CD14-positive monocyte (primary cell): ENCODE results near the gene DHX32. TPM values are rescaled to one million over a fixed set of nuclear protein-coding genes. Genes with fewer than 3 reads are reported as not detected.

Experiments used
- DNase-seq, 3 donors: peaks; one replicate each; pipeline ENCODE4 v3.0.0-alpha.2; 2011 to 2022
- H2AFZ ChIP-seq: 2 replicates; pipeline ENCODE4 v1.6.0; 2012; ENCODE audit warnings: mild to moderate bottlenecking, low read depth, low read length, inconsistent platforms; ENCODE audit not compliant: insufficient read depth, poor library complexity, severe bottlenecking
- H3K27ac ChIP-seq, 2 donors: 1 replicate in 1 of 2; 2 replicates in 1 of 2; pipeline ENCODE4 v1.5.1; 2012 to 2013; ENCODE audit warnings: low read length in 2 of 2, control low read depth in 1 of 2, inconsistent platforms in 1 of 2, low read depth in 1 of 2, mild to moderate bottlenecking in 1 of 2
- H3K27me3 ChIP-seq, 2 donors: one replicate each; pipeline versions ENCODE4 v1.6.0 to v1.6.1; 2011 to 2013; ENCODE audit warnings: low read length in 2 of 2; ENCODE audit not compliant: control insufficient read depth in 2 of 2, insufficient read depth in 2 of 2
- H3K36me3 ChIP-seq, 2 donors: replicated peaks in 1 of 2; 1 replicate in 1 of 2; 2 replicates in 1 of 2; pipeline versions ENCODE4 v1.5.1 to v1.6.1; 2012 to 2013; ENCODE audit warnings: low read length in 2 of 2, control low read depth in 1 of 2, inconsistent platforms in 1 of 2, mild to moderate bottlenecking in 1 of 2; ENCODE audit not compliant: insufficient read depth in 2 of 2, control insufficient read depth in 1 of 2
- H3K4me1 ChIP-seq, 2 donors: 1 replicate in 1 of 2; 2 replicates in 1 of 2; pipeline versions ENCODE4 v1.5.1 to v1.6.1; 2012 to 2013; ENCODE audit warnings: low read length in 2 of 2, control low read depth in 1 of 2, inconsistent platforms in 1 of 2, mild to moderate bottlenecking in 1 of 2, moderate library complexity in 1 of 2; ENCODE audit not compliant: insufficient read depth in 2 of 2, control insufficient read depth in 1 of 2
- H3K4me2 ChIP-seq: replicated peaks from 2 replicates; pipeline ENCODE3; 2012; ENCODE audit warnings: low read length, moderate library complexity, mild to moderate bottlenecking; ENCODE audit not compliant: poor library complexity, severe bottlenecking; ENCODE audit errors: extremely low read depth
- H3K4me3 ChIP-seq, 3 experiments: fragments of 200-600 bp in 1 of 3; sonication (generic) in 1 of 3; replicated peaks in 1 of 3; 1 replicate in 2 of 3; 2 replicates in 1 of 3; pipeline ENCODE4 v1.5.1; 2011 to 2013; ENCODE audit warnings: low read length in 3 of 3, mild to moderate bottlenecking in 3 of 3, control low read depth in 2 of 3, low read depth in 2 of 3, inconsistent platforms in 1 of 3, moderate library complexity in 1 of 3
- H3K79me2 ChIP-seq: 2 replicates; pipeline ENCODE4 v1.6.0; 2012; ENCODE audit warnings: mild to moderate bottlenecking, control low read depth, inconsistent platforms, low read length, moderate library complexity; ENCODE audit not compliant: insufficient read depth
- H3K9ac ChIP-seq: 2 replicates; pipeline ENCODE4 v1.6.0; 2017; ENCODE audit warnings: low read length, mild to moderate bottlenecking; ENCODE audit not compliant: insufficient read depth, poor library complexity, severe bottlenecking
- H3K9me3 ChIP-seq, 2 donors: replicated peaks in 1 of 2; 1 replicate in 1 of 2; 2 replicates in 1 of 2; pipeline versions ENCODE4 v1.5.1 to v1.6.1; 2012 to 2013; ENCODE audit warnings: low read length in 2 of 2, control low read depth in 1 of 2; ENCODE audit not compliant: control insufficient read depth in 1 of 2, insufficient read depth in 1 of 2
- H4K20me1 ChIP-seq: 2 replicates; pipeline ENCODE4 v1.6.0; 2012; ENCODE audit warnings: mild to moderate bottlenecking, low read length, control low read depth, moderate library complexity; ENCODE audit not compliant: insufficient read depth
- H3K27ac Mint-ChIP-seq, 7 donors: one replicate each; pipeline ENCODE4 v1.8.0; 2020; ENCODE audit warnings: mild to moderate bottlenecking in 7 of 7, mixed read lengths in 7 of 7, moderate library complexity in 6 of 7, inconsistent platforms in 2 of 7
- H3K27me3 Mint-ChIP-seq, 3 donors: one replicate each; pipeline ENCODE4 v1.8.0; 2021 to 2022; ENCODE audit warnings: low read depth in 3 of 3, mild to moderate bottlenecking in 3 of 3, mixed read lengths in 3 of 3, moderate library complexity in 3 of 3, inconsistent platforms in 1 of 3
- H3K36me3 Mint-ChIP-seq, 2 donors: one replicate each; pipeline ENCODE4 v1.8.0; 2020; ENCODE audit warnings: mixed read lengths in 2 of 2, inconsistent platforms in 1 of 2, mild to moderate bottlenecking in 1 of 2
- H3K4me1 Mint-ChIP-seq: one replicate; pipeline ENCODE4 v1.8.0; 2020; ENCODE audit warnings: mild to moderate bottlenecking, mixed read lengths
- H3K4me3 Mint-ChIP-seq, 2 donors: one replicate each; pipeline ENCODE4 v1.8.0; 2020; ENCODE audit warnings: mild to moderate bottlenecking in 2 of 2, mixed read lengths in 2 of 2, moderate library complexity in 1 of 2
- H3K9me3 Mint-ChIP-seq, 7 donors: one replicate each; pipeline ENCODE4 v1.8.0; 2020 to 2022; ENCODE audit warnings: mixed read lengths in 7 of 7, mild to moderate bottlenecking in 6 of 7, moderate library complexity in 6 of 7, inconsistent platforms in 2 of 7
- WGBS: methylation state at CpG from one replicate; pipeline ENCODE4 v1.1.5; 2013; ENCODE audit warnings: missing lambda C conversion rate; ENCODE audit not compliant: insufficient coverage; 5-methylcytosine and 5-hydroxymethylcytosine counted together
- intact Hi-C, 2 donors: fragments of 100-400 bp; cut with micrococcal nuclease; formaldehyde crosslinking; loops; one replicate each; pipeline versions ENCODE4 v1.15.0 to v1.15.1; 2023
- polyA plus RNA-seq, 3 donors: library from polyadenylated mRNA; depleted of rRNA in 1 of 3; unstranded in 2 of 3; stranded (reverse) in 1 of 3; fragments of 300-500 nt in 2 of 3; fragments of >200 nt in 1 of 3; fragmentation: Illumina TruSeq in 2 of 3; gene quantifications; 1 replicate in 2 of 3; 2 replicates in 1 of 3; pipeline ENCODE4 v1.2.3, GENCODE V29; 2012 to 2021
- TF ChIP-seq, protein P1 (sequence below): fragments of 200-600 bp; IDR thresholded peaks from one replicate; pipeline ENCODE4 v1.8.0; 2022; ENCODE audit warnings: antibody characterized with exemption, mild to moderate bottlenecking

Gene DHX32
- polyA plus RNA-seq, 3 donors: 6.0 to 20.5 (median 16.4) TPM

DNA sequence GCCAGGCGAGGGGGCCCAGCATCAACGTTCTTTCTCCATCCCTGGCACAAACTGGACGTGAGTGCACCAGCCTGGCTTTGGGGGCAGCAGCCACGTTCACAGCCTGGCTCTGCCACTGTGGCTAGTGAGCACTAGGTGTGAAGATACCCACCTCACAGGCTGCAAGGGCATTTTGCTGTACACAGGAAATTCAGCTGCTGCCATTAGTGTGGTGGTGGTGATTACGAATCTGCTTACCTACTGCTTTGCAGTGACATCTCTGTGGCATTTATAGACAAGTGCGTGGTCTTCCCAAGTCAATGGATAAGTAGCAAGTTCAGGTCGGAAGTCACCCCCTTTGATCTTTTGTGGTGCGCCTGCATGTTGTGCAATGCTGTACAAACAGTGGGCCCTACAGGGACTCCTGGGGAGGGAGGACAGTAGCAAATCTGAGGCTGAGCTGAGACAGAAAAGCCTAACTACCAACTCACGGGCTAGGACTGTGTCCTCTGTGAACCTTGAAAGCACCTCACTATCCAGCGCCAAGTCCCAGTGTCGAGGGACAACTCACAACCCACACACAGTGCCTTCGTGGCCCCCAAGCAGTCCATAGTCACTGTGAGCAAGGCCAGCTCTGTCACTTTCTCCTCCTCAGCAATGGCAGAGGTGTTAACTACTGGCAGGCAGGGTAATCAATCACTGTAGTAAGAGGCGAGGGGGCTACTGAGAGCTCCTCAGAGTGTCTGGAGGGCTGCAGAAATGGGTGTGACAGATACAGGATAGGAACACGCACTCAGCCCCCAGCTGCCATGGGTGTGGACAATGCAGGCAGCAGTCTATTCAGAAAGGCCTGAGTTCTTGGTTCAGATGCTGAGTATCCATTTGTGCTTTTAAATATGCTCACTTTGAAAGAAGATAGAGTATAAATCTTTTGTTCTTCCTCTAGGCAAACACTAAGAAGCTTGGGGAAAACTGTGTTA, 88.5 kb downstream of the DHX32 start:
- Histone ChIP-seq H3K27ac (no peak overlapping the region), H2AFZ (no peak overlapping the region), H3K79me2 (no peaks in the 10 kb centered on the region), H3K9me3 (no peaks in the 10 kb centered on the region), H3K36me3 (peaks cover 35 to 82% of the 10 kb centered on the region in 2 donors), H4K20me1 (no peaks in the 10 kb centered on the region), H3K27me3 (no peaks in the 10 kb centered on the region), H3K4me3 (no peak overlapping the region), H3K4me1 (no peaks in the 10 kb centered on the region), H3K4me2 (no peak overlapping the region), H3K9ac (no peak overlapping the region)
- Mint-ChIP-seq H3K27me3 (peaks cover 0 to 2% (median 0%) of the 10 kb centered on the region in 3 donors), H3K27ac (no peak overlapping the region), H3K36me3 (peaks cover 66 to 70% of the 10 kb centered on the region in 2 donors), H3K4me1 (no peaks in the 10 kb centered on the region), H3K9me3 (no peaks in the 10 kb centered on the region), H3K4me3 (no peak overlapping the region)
- WGBS: 95% methylated on average over 12 of the region's 14 CpGs
- TF ChIP-seq, protein P1, sequence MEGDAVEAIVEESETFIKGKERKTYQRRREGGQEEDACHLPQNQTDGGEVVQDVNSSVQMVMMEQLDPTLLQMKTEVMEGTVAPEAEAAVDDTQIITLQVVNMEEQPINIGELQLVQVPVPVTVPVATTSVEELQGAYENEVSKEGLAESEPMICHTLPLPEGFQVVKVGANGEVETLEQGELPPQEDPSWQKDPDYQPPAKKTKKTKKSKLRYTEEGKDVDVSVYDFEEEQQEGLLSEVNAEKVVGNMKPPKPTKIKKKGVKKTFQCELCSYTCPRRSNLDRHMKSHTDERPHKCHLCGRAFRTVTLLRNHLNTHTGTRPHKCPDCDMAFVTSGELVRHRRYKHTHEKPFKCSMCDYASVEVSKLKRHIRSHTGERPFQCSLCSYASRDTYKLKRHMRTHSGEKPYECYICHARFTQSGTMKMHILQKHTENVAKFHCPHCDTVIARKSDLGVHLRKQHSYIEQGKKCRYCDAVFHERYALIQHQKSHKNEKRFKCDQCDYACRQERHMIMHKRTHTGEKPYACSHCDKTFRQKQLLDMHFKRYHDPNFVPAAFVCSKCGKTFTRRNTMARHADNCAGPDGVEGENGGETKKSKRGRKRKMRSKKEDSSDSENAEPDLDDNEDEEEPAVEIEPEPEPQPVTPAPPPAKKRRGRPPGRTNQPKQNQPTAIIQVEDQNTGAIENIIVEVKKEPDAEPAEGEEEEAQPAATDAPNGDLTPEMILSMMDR: no peak
- DNase-seq: no peak
- intact Hi-C loops: no loop called here

DNA sequence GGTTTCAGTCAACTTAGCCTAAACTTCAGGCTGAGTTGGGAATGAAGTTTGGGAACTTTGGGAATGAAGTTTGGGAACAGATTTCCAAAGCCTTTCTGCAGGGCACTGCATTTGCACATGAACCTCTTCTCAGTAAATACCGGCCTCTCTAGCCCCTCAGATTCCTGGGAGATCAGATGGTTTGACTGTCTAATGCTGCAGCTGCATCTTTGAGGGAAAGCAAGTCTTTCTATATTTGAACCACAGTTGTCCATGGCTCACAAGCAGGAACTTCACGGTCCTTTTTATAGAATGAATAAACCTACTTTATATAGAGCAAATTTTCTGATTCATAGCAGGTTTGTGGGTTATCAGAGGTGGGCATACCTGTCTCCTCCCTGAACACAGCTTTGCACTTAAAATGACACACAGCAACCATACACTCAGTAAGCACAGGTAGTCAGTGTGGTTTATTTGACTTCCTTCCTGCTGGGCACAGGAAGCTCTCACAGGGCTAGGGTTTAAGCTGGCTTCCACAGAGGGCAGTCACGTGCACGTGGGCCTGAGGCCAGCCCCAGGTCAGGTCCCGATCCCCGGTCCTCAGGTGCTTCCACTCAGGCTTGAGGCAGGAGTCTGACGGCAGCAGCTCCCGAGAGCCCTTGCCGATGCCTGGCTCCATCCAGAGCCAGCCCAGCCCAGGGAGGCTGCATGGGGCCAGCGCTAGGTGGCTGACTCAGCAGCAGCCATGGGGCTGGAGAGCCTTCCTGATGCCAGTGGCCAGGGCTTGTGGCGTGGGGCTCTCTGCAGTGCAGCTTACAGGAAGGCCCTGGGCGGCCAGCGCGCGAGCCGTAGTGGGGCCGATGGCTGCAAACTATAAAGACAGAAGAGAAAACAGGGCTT, 92.7 kb downstream of the DHX32 start:
- no peak overlapping the region for H3K4me3 Mint-ChIP-seq
- TF ChIP-seq, protein P1: no peak
- Histone ChIP-seq H3K4me3 (no peak overlapping the region), H3K79me2 (no peaks in the 10 kb centered on the region), H3K27ac (no peak overlapping the region), H3K9ac (no peak overlapping the region), H4K20me1 (no peaks in the 10 kb centered on the region), H3K36me3 (peaks cover 21 to 47% of the 10 kb centered on the region in 2 donors), H3K27me3 (no peaks in the 10 kb centered on the region), H3K9me3 (no peaks in the 10 kb centered on the region), H2AFZ (no peak overlapping the region), H3K4me2 (no peak overlapping the region), H3K4me1 (no peaks in the 10 kb centered on the region)
- peaks cover 2% of the 10 kb centered on the region for H3K4me1 Mint-ChIP-seq
- peaks cover 0 to 2% (median 2%) of the 10 kb centered on the region in 3 donors for H3K27me3 Mint-ChIP-seq
- peaks cover 40 to 45% of the 10 kb centered on the region in 2 donors for H3K36me3 Mint-ChIP-seq
- no peak for DNase-seq
- no peaks in the 10 kb centered on the region for H3K9me3 Mint-ChIP-seq
- H3K27ac Mint-ChIP-seq: no peak overlapping the region
- intact Hi-C loops: no loop called here
- 77% methylated on average over 16 of the region's 17 CpGs for WGBS
